ENCODE results near the gene VWF. TPM values are rescaled to one million over a fixed set of nuclear protein-coding genes. Genes with fewer than 3 reads are reported as not detected.

The VWF gene
- total and polyA plus RNA-seq, 2 of the 4 experiments (the other 2 are of a cell fraction): under 0.01 to 0.09 TPM

- peak overlapping the region; percentile 46; the same call in 1 of the 2 replicates for H4K91ac ChIP-seq (ENCODE audit: insufficient read depth, low read depth, low read length)
- no peak overlapping the region for H2AK9ac ChIP-seq (replicated peaks; ENCODE audit: low read depth, low read length, poor library complexity)
- H2AFZ ChIP-seq (replicated peaks; ENCODE audit: low read length, poor library complexity): no peak overlapping the region
- in situ Hi-C loops (cut with MboI; ENCODE audit: low sequenced_read_pairs) (no loop called here), dilution Hi-C loops (cut with HindIII; ENCODE audit: low sequenced_read_pairs, unreplicated experiment) (no loop called here), intact Hi-C loops (cut with micrococcal nuclease) (no loop called here)
- H3K4me1 ChIP-seq (ENCODE audit: control insufficient read depth, insufficient read depth, low read length): peaks cover 14% of the 10 kb centered on the region
- DNase-seq (peak; percentile 68), ATAC-seq (ENCODE audit: low read depth) (peak; percentile 41)
- no peaks in the 10 kb centered on the region; the same call in 1 of the 2 replicates for H4K20me1 ChIP-seq (ENCODE audit: insufficient read depth, low read length)
- H2AK5ac ChIP-seq (ENCODE audit: low read depth, low read length): peak overlapping the region; percentile 37; the same call in 1 of the 2 replicates
- no peak overlapping the region for H3K23ac ChIP-seq (ENCODE audit: low read depth, low read length)
- H2BK120ac ChIP-seq (ENCODE audit: low read depth, low read length): peak overlapping the region; percentile 67
- WGBS, 2 experiments (ENCODE audit: extremely low coverage in 2 of 2, insufficient read length in 1 of 2): no CpG with 5 or more reads among the region's 4 CpGs
- H3K27me3 ChIP-seq (ENCODE audit: control insufficient read depth, insufficient read depth, low read length): no peaks in the 10 kb centered on the region
- CTCF ChIA-PET: interaction anchor here (0.7 to 1.4 kb wide), 2 partner anchors 65 to 143 kb away, joined by 3 read pairs; no protein-coding TSS in a partner anchor
- TF ChIP-seq POLR2A (IDR thresholded peaks at IDR 0.05; ENCODE audit: low read depth, low read length) (no peak), CTCF (conservative IDR thresholded peaks at IDR 0.05; ENCODE audit: low read depth, low read length) (no peak), RFX5 (IDR thresholded peaks at IDR 0.05; ENCODE audit: low read depth, low read length) (no peak), CEBPB (IDR thresholded peaks at IDR 0.05; ENCODE audit: low read depth, low read length) (no peak), FOS (IDR thresholded peaks at IDR 0.05; ENCODE audit: low read depth, low read length) (0 out of 2 replicates have a peak, but pooled peaks have one; percentile 26), MAZ (IDR thresholded peaks at IDR 0.05; ENCODE audit: borderline replicate concordance, low read depth, low read length) (no peak), MXI1 (IDR thresholded peaks at IDR 0.05; ENCODE audit: borderline replicate concordance, low read depth, low read length) (no peak), RCOR1 (IDR thresholded peaks at IDR 0.05; ENCODE audit: insufficient replicate concordance, low read length) (no peak)
- H3K79me1 ChIP-seq (ENCODE audit: low read depth in 1 of 2, low read length in 2 of 2): no peaks in the 10 kb centered on the region
- H4K8ac ChIP-seq (ENCODE audit: low read depth in 2 of 2, low read length in 2 of 2): 0 out of 4 replicates have a peak overlapping the region, but pooled peaks of 1 of the 2 experiments have one; percentile 42
- no peak overlapping the region for H3K4me3 ChIP-seq (ENCODE audit: insufficient read depth, low read depth, low read length)
- no TSS peak for BruUV-seq (replicated peaks)
- POLR2A ChIA-PET (ENCODE audit: unreplicated experiment): no interaction called here
- no peak overlapping the region for H3K4me2 ChIP-seq (ENCODE audit: low read depth, low read length)
- H2BK5ac ChIP-seq (ENCODE audit: low read depth, low read length, poor library complexity, severe bottlenecking): no peak overlapping the region
- H3K18ac ChIP-seq (ENCODE audit: low read depth, low read length): peak overlapping the region; percentile 61
- no peaks in the 10 kb centered on the region for H3K9me3 ChIP-seq (ENCODE audit: control insufficient read depth, insufficient read depth, low read length)
- H3K9me1 ChIP-seq (ENCODE audit: insufficient read depth, low read length): peaks cover 8% of the 10 kb centered on the region
- H3K9ac ChIP-seq (ENCODE audit: low read depth, low read length): no peak overlapping the region
- H3K56ac ChIP-seq (ENCODE audit: extremely low read depth, insufficient read depth, low read length): no peak overlapping the region
- no peak overlapping the region for H3K27ac ChIP-seq (ENCODE audit: insufficient read depth, low read length)
- H2BK20ac ChIP-seq (ENCODE audit: low read depth, low read length): peak overlapping the region; percentile 68; the same call in 1 of the 2 replicates
- peak overlapping the region; percentile 24 for H4K5ac ChIP-seq (ENCODE audit: low read depth, low read length)
- H3K4ac ChIP-seq (ENCODE audit: low read depth, low read length): peak overlapping the region; percentile 75
- peak overlapping the region; percentile 73 for H3K14ac ChIP-seq (replicated peaks; ENCODE audit: low read depth, low read length)
- no peaks in the 10 kb centered on the region for H3K36me3 ChIP-seq (ENCODE audit: control insufficient read depth, insufficient read depth, low read length)
- peak overlapping the region; percentile 36; the same call in 1 of the 3 replicates for H2BK15ac ChIP-seq (ENCODE audit: low read depth, low read length)
Measured at GRCh38 chr12:6052940-6053329, 71.5 kb downstream of the VWF start.

Data from IMR-90 (cell line).